HCEC 1CT (cell line): Measurements from ENCODE around the gene FUCA2.

Experiments used
- DNase-seq: peaks from one replicate; pipeline ENCODE4 v3.0.0-alpha.2; 2017

The FUCA2 gene

GRCh38 chr6:143510991-143511891 is at the start of gene FUCA2:
Gene FUCA2, minus strand, starts transcription at chr6:143511720. Its CDS starts 86 bp downstream, at chr6:143511634.
- peak; percentile 92 for DNase-seq

GRCh38 chr6:143561105-143561704 is 49.7 kb upstream of the FUCA2 start:
- no peak for DNase-seq

- no peak for DNase-seq
Observed at GRCh38 chr6:143559051-143559660, 47.6 kb upstream of the FUCA2 start.

GRCh38 chr6:143556529-143556928 is 45.0 kb upstream of the FUCA2 start:
- peak; percentile 79 for DNase-seq

GRCh38 chr6:143555582-143555981 is 44.1 kb upstream of the FUCA2 start:
- no peak for DNase-seq

GRCh38 chr6:143555071-143555492 is 43.6 kb upstream of the FUCA2 start:
- DNase-seq, result no peak

GRCh38 chr6:143553337-143553736 is 41.8 kb upstream of the FUCA2 start:
- DNase-seq, result no peak

- no peak for DNase-seq
Observed at GRCh38 chr6:143549949-143550268, 38.4 kb upstream of the FUCA2 start.

GRCh38 chr6:143549221-143549948 is 37.9 kb upstream of the FUCA2 start:
- DNase-seq, result no peak

- DNase-seq, result no peak
Observed at GRCh38 chr6:143546599-143546998, 35.1 kb upstream of the FUCA2 start.

GRCh38 chr6:143545976-143546547 is 34.5 kb upstream of the FUCA2 start:
- DNase-seq, result no peak

- no peak for DNase-seq
Observed at GRCh38 chr6:143545165-143545564, 33.6 kb upstream of the FUCA2 start.

- no peak for DNase-seq
Observed at GRCh38 chr6:143544011-143544696, 32.6 kb upstream of the FUCA2 start.

- DNase-seq, result no peak
Observed at GRCh38 chr6:143543435-143543834, 31.9 kb upstream of the FUCA2 start.

GRCh38 chr6:143542888-143543287 is 31.4 kb upstream of the FUCA2 start:
- DNase-seq, result peak; percentile 20

- no peak for DNase-seq
Observed at GRCh38 chr6:143540192-143540591, 28.7 kb upstream of the FUCA2 start.

GRCh38 chr6:143539734-143540133 is 28.2 kb upstream of the FUCA2 start:
- no peak for DNase-seq

GRCh38 chr6:143539106-143539505 is 27.6 kb upstream of the FUCA2 start:
- DNase-seq, result no peak

GRCh38 chr6:143538374-143538773 is 26.9 kb upstream of the FUCA2 start:
- no peak for DNase-seq

- peak; percentile 51 for DNase-seq
Observed at GRCh38 chr6:143536866-143537691, 25.6 kb upstream of the FUCA2 start.

- DNase-seq, result peak; percentile 42
Observed at GRCh38 chr6:143536461-143536865, 24.9 kb upstream of the FUCA2 start.
